K562 (cell line): ENCODE results near the gene DYRK1A. TPM values are rescaled to one million over a fixed set of nuclear protein-coding genes. Genes with fewer than 3 reads are reported as not detected.

Source experiments
- ATF7 ChIP-seq: fragments of 450-650 bp; IDR thresholded peaks from 2 replicates; pipeline ENCODE4 v1.7.1; 2014; ENCODE audit warnings: mild to moderate bottlenecking, moderate library complexity
- CBFA2T3 ChIP-seq: fragments of 450-650 bp; IDR thresholded peaks from 2 replicates; pipeline ENCODE4 v1.6.1; 2017
- CREM ChIP-seq: IDR thresholded peaks from 2 replicates; pipeline ENCODE4 v1.6.1; 2014; ENCODE audit warnings: antibody characterized with exemption, low read depth
- DPF2 ChIP-seq: fragments of 450-650 bp; IDR thresholded peaks from 2 replicates; pipeline ENCODE4 v1.6.1; 2016
- FOXJ3 ChIP-seq: sonication (generic); formaldehyde crosslinking; IDR thresholded peaks from 2 replicates; pipeline ENCODE4 v1.4.0; 2020; ENCODE audit warnings: mild to moderate bottlenecking, missing genetic modification reagents
- HDAC2 ChIP-seq: fragments of 450-650 bp; IDR thresholded peaks from 2 replicates; pipeline ENCODE4 v1.6.1; 2016; ENCODE audit warnings: mild to moderate bottlenecking
- MEIS2 ChIP-seq: fragments of 450-650 bp; IDR thresholded peaks from 2 replicates; pipeline ENCODE4 v1.6.1; 2014; ENCODE audit warnings: mild to moderate bottlenecking; ENCODE audit not compliant: partially characterized antibody
- MIER1 ChIP-seq: fragments of 450-650 bp; IDR thresholded peaks from 2 replicates; pipeline ENCODE4 v1.6.1; 2016; ENCODE audit warnings: antibody characterized with exemption, mild to moderate bottlenecking, low read depth
- NR2C1 ChIP-seq, 2 experiments: fragments of 450-650 bp; IDR thresholded peaks; 2 replicates each; pipeline ENCODE4 v1.6.1; 2017; ENCODE audit warnings: mild to moderate bottlenecking in 2 of 2, antibody characterized with exemption in 1 of 2, inconsistent platforms in 1 of 2, missing compliant biosample characterization in 1 of 2, missing genetic modification characterization in 1 of 2
- RBM25 ChIP-seq: fragments of 200-400 bp; formaldehyde crosslinking; IDR thresholded peaks from 2 replicates; pipeline ENCODE4 v1.6.1; 2018; ENCODE audit warnings: low read length, low read depth, moderate library complexity; ENCODE audit not compliant: severe bottlenecking
- RCOR1 ChIP-seq, 2 experiments: IDR thresholded peaks; 2 replicates each; pipeline ENCODE4 v1.6.1; 2012; ENCODE audit warnings: low read depth in 2 of 2, low read length in 2 of 2, borderline replicate concordance in 1 of 2, improper control_type of control experiment in 1 of 2
- TOE1 ChIP-seq, 2 experiments: fragments of 450-650 bp in 1 of 2; sonication (generic) in 1 of 2; formaldehyde crosslinking in 1 of 2; IDR thresholded peaks; 2 replicates each; pipeline versions ENCODE4 v1.7.1 to v1.8.0; 2016 to 2022; ENCODE audit warnings: borderline replicate concordance in 2 of 2, mild to moderate bottlenecking in 2 of 2, antibody characterized with exemption in 1 of 2, inconsistent platforms in 1 of 2, low read depth in 1 of 2, missing genetic modification reagents in 1 of 2, moderate library complexity in 1 of 2
- ZNF143 ChIP-seq: sonication (generic); formaldehyde crosslinking; IDR thresholded peaks from 2 replicates; pipeline ENCODE4 v1.9.0; 2022; ENCODE audit warnings: mild to moderate bottlenecking, missing genetic modification reagents
- polyA plus RNA-seq, 8 experiments: library from polyadenylated mRNA; depleted of rRNA in 4 of 8; stranded (reverse) in 5 of 8; unstranded in 3 of 8; fragments of >200 nt; fragmentation: Nextera tagmentation in 2 of 8; fragmentation: Illumina TruSeq in 1 of 8; extraction: Ambion mirVana in 2 of 8; extraction: Trizol in 1 of 8; gene quantifications; 2 replicates each; pipeline versions ENCODE4 v1.2.1 to v1.2.3, GENCODE V29; 2011 to 2014; ENCODE audit warnings: inconsistent platforms in 1 of 8, missing spikeins in 1 of 8
- total RNA-seq, 7 experiments: library from RNA; depleted of rRNA in 6 of 7; stranded (reverse); fragments of >200 nt in 6 of 7; fragmentation: Illumina TruSeq in 2 of 7; extraction: Trizol in 2 of 7; gene quantifications; 2 replicates each; pipeline versions ENCODE4 v1.2.1 to v1.2.3, GENCODE V29; 2011 to 2021; ENCODE audit warnings: low replicate concordance in 1 of 7
- TF ChIP-seq, protein P1 (sequence below): fragments of 450-650 bp; IDR thresholded peaks from 2 replicates; pipeline ENCODE4 v1.6.1; 2016

The DYRK1A gene
- total and polyA plus RNA-seq, 9 of the 15 experiments (the other 6 are each of a cell fraction or from before 2014, with no cell fraction given): 3.7 to 64.8 (median 42.3) TPM

- TF ChIP-seq, protein P1, sequence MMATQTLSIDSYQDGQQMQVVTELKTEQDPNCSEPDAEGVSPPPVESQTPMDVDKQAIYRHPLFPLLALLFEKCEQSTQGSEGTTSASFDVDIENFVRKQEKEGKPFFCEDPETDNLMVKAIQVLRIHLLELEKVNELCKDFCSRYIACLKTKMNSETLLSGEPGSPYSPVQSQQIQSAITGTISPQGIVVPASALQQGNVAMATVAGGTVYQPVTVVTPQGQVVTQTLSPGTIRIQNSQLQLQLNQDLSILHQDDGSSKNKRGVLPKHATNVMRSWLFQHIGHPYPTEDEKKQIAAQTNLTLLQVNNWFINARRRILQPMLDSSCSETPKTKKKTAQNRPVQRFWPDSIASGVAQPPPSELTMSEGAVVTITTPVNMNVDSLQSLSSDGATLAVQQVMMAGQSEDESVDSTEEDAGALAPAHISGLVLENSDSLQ: peak; percentile 99
- TF ChIP-seq ATF7 (peak; percentile 28; the same call in 1 of the 2 replicates), CBFA2T3 (no peak), CREM (0 out of 2 replicates have a peak, but pooled peaks have one; percentile 41), FOXJ3 (CRISPR knock-in tag) (peak; percentile 91), MEIS2 (peak; percentile 100), TOE1 (IDR thresholded peaks at IDR 0.05; ENCODE audit: borderline replicate concordance) (no peak), TOE1 (CRISPR knock-in tag; IDR thresholded peaks at IDR 0.05; ENCODE audit: borderline replicate concordance, low read depth) (no peak), ZNF143 (no peak), RCOR1 (IDR thresholded peaks at IDR 0.05; ENCODE audit: borderline replicate concordance in 1 of 2, low read depth in 2 of 2, low read length in 2 of 2) (peak in 1 of 2 experiments; percentile 81; a peak in 2 of 4 replicates), HDAC2 (0 out of 2 replicates have a peak, but pooled peaks have one; percentile 26), DPF2 (peak; percentile 25; the same call in 1 of the 2 replicates), MIER1 (no peak), RBM25 (peak; percentile 25), NR2C1 (IDR thresholded peaks at IDR 0.05) (no peak), NR2C1 (tag; IDR thresholded peaks at IDR 0.05) (no peak)
Observed at GRCh38 chr21:37435120-37435519, 68.5 kb downstream of the DYRK1A start (continued).
